Retina (tissue), 1 donor: ENCODE results near the gene RCCD1.
A peak's percentile ranks its signal among the peaks of the same experiment; 100 is the strongest.

ENCODE experiments used
- DNase-seq: peaks from one replicate; pipeline ENCODE4 v3.0.0-alpha.2; 2016

RCCD1 gene

GRCh38 chr15:90945091-90945490, 9.6 kb upstream of the RCCD1 start:
- DNase-seq: no peak

GRCh38 chr15:90946538-90946937, 8.1 kb upstream of the RCCD1 start:
- no peak for DNase-seq

GRCh38 chr15:90946941-90947576, 7.6 kb upstream of the RCCD1 start:
- DNase-seq: no peak

GRCh38 chr15:90947577-90948357, 6.9 kb upstream of the RCCD1 start:
- no peak for DNase-seq

- DNase-seq: no peak
Observed at GRCh38 chr15:90948506-90948905, 6.2 kb upstream of the RCCD1 start.

GRCh38 chr15:90949979-90950675, 4.6 kb upstream of the RCCD1 start:
- DNase-seq: no peak

- no peak for DNase-seq
Observed at GRCh38 chr15:90950676-90951075, 4.0 kb upstream of the RCCD1 start.

- DNase-seq: no peak
Observed at GRCh38 chr15:90952901-90953677, 1.6 kb upstream of the RCCD1 start.

GRCh38 chr15:90953947-90954711, 555 bp upstream of the RCCD1 start:
- peak; percentile 7 for DNase-seq

- no peak for DNase-seq
Observed at GRCh38 chr15:90955624-90956273, 1.1 kb downstream of the RCCD1 start.

GRCh38 chr15:90956274-90957030, 1.8 kb downstream of the RCCD1 start:
- peak; percentile 95 for DNase-seq

GRCh38 chr15:90957031-90957790, 2.5 kb downstream of the RCCD1 start:
- DNase-seq: peak; percentile 82

GRCh38 chr15:90957791-90958190, 3.1 kb downstream of the RCCD1 start:
- no peak for DNase-seq

GRCh38 chr15:90959028-90959595, 4.4 kb downstream of the RCCD1 start:
- DNase-seq: no peak

- no peak for DNase-seq
Observed at GRCh38 chr15:90959894-90960293, 5.2 kb downstream of the RCCD1 start.

- DNase-seq: no peak
Observed at GRCh38 chr15:90960298-90961091, 5.8 kb downstream of the RCCD1 start.

GRCh38 chr15:90962021-90962420, 7.3 kb downstream of the RCCD1 start:
- no peak for DNase-seq

- no peak for DNase-seq
Observed at GRCh38 chr15:90966262-90966661, 11.6 kb downstream of the RCCD1 start.

GRCh38 chr15:90967206-90967605, 12.5 kb downstream of the RCCD1 start:
- DNase-seq: no peak
